22Rv1 (cell line): ENCODE data around the gene ZNF326.

Source experiments
- H3K27ac ChIP-seq: fragments of 450-650 bp; 2 replicates; pipeline ENCODE4 v1.5.1; 2017
- CTCF ChIP-seq: fragments of 450-650 bp; IDR thresholded peaks from 2 replicates; pipeline ENCODE4 v1.5.1; 2017; ENCODE audit warnings: mild to moderate bottlenecking
- ZFX ChIP-seq: fragments of 450-650 bp; IDR thresholded peaks from 2 replicates; pipeline ENCODE4 v1.6.1; 2017; ENCODE audit warnings: antibody characterized with exemption, borderline replicate concordance

ZNF326 gene

GRCh38 chr1:89951766-89952604 lies 42.9 kb upstream of the ZNF326 start:
- no peak for TF ChIP-seq ZFX
- H3K27ac ChIP-seq: no peak overlapping the region

GRCh38 chr1:89952605-89953130 lies 42.2 kb upstream of the ZNF326 start:
- TF ChIP-seq ZFX (no peak), CTCF (no peak)
- no peak overlapping the region for H3K27ac ChIP-seq

GRCh38 chr1:89953131-89953626 lies 41.7 kb upstream of the ZNF326 start:
- TF ChIP-seq CTCF (no peak), ZFX (no peak)
- H3K27ac ChIP-seq: no peak overlapping the region

GRCh38 chr1:89953929-89954328 lies 41.0 kb upstream of the ZNF326 start:
- no peak for TF ChIP-seq ZFX
- no peak for TF ChIP-seq CTCF
- H3K27ac ChIP-seq: no peak overlapping the region

GRCh38 chr1:89954401-89954800 lies 40.5 kb upstream of the ZNF326 start:
- no peak overlapping the region for H3K27ac ChIP-seq
- TF ChIP-seq ZFX (no peak), CTCF (no peak)

- H3K27ac ChIP-seq: no peak overlapping the region
- TF ChIP-seq CTCF (no peak), ZFX (no peak)
Measured at GRCh38 chr1:89955311-89956205, 39.4 kb upstream of the ZNF326 start.

GRCh38 chr1:89957107-89957506 lies 37.8 kb upstream of the ZNF326 start:
- H3K27ac ChIP-seq: no peak overlapping the region
- TF ChIP-seq CTCF (no peak), ZFX (no peak)
